ENCODE data around the gene KHDC4.

DNA sequence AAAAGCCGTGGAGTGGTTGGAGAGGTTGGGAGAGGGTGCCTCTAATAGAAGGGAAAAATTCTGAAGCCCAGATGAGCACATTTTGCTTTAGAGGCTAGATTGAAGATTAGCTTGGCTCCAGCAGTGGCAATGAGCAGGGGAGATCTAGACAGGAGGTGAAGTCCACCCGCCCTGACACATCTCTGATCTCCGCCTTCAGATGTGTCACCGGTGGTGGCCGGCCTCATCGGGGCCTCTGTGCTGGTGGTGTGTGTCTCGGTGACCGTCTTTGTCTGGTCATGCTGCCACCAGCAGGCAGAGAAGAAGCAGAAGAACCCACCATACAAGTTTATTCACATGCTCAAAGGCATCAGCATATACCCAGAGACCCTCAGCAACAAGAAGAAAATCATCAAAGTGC lies 66.4 kb downstream of the KHDC4 start:
- TF ChIP-seq GATA3 (IDR thresholded peaks at IDR 0.05; ENCODE audit: low read depth, low read length) (no peak), GATA2 (IDR thresholded peaks at IDR 0.05; ENCODE audit: low read depth, low read length) (no peak)
